Measurements from ENCODE around the gene DNHD1.
A peak's percentile ranks its signal among the peaks of the same experiment; 100 is the strongest.

The DNHD1 gene

DNA sequence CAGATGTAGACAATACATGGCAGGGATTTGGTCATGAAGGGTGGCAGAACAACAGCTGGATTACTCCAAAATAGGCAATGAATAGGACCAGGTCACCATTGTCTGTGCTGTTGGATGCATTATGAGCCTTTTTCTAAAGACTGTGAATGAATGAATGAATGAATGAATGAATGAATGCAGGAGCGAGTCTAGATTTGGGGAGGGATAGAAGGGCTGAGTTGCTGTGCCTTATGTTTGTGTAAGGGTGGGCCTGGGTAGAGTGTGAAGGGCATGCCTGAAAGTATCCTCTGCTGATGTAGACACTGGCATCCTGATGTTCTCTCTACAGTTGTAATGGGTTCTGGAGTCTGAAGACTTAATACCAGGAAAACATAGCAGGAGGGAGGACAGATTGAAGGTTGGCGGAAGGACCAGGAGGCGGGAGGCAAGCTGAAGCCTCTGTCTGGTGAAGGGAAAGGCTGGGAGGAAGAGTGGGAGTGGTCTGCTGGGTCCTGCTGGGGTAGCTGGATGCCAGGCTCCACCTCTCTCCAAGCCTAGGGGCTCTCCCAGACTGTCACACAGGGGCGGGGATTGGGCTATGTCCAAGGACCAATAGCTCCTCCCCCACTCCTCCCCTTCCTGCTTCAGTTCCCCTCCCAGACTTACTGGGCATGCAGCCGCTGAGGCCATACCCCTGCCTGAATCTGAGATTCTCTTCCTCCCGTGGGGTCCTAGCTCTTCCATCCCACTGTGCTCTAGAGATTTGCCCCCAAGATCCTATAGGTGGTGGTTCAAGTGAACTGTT, 28.2 kb upstream of the DNHD1 start:
- Histone ChIP-seq H3K4me3 (ENCODE audit: low read length) (no peak overlapping the region), H3K4me1 (ENCODE audit: control insufficient read depth, insufficient read depth, low read length) (peaks cover 2% of the 10 kb centered on the region; the same call in 1 of the 2 replicates), H3K36me3 (ENCODE audit: control insufficient read depth, insufficient read depth, low read length) (no peaks in the 10 kb centered on the region), H3K27me3 (ENCODE audit: control insufficient read depth, insufficient read depth, low read length) (no peaks in the 10 kb centered on the region), H3K9me3 (ENCODE audit: control insufficient read depth, insufficient read depth, low read length) (no peaks in the 10 kb centered on the region), H3K27ac (ENCODE audit: low read length) (no peak overlapping the region)
- no CpG with 5 or more reads among the region's 6 CpGs for WGBS (ENCODE audit: insufficient coverage, insufficient read length)
- peak; percentile 99 for DNase-seq (ENCODE audit: low read depth, low spot score)

DNA sequence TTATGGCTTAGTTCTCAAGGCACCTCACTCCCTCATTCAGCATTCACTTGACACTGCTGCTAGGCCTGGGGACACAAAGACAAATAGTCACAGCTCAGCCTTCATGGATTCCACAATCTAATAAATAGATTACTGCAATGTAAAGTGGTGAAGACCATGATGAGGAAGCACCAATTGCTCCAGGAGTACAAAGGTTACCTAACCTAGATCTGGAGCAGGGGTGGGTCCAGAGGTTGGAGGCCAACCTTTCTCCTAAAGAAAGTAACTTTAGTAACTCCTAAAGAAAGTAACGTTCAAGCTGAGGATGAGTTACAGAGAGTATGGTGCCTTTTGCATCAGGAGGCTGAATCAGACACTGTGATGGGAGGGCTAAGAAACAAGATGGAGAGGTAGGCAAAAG, 27.5 kb upstream of the DNHD1 start:
- Histone ChIP-seq H3K9me3 (ENCODE audit: control insufficient read depth, insufficient read depth, low read length) (no peaks in the 10 kb centered on the region), H3K27ac (ENCODE audit: low read length) (no peak overlapping the region), H3K4me3 (ENCODE audit: low read length) (no peak overlapping the region), H3K36me3 (ENCODE audit: control insufficient read depth, insufficient read depth, low read length) (no peaks in the 10 kb centered on the region), H3K27me3 (ENCODE audit: control insufficient read depth, insufficient read depth, low read length) (no peaks in the 10 kb centered on the region), H3K4me1 (ENCODE audit: control insufficient read depth, insufficient read depth, low read length) (peaks cover 2% of the 10 kb centered on the region; the same call in 1 of the 2 replicates)
- DNase-seq (ENCODE audit: low read depth, low spot score), result no peak
- WGBS (ENCODE audit: insufficient coverage, insufficient read length), result no CpG with 5 or more reads among the region's 1 CpG

DNA sequence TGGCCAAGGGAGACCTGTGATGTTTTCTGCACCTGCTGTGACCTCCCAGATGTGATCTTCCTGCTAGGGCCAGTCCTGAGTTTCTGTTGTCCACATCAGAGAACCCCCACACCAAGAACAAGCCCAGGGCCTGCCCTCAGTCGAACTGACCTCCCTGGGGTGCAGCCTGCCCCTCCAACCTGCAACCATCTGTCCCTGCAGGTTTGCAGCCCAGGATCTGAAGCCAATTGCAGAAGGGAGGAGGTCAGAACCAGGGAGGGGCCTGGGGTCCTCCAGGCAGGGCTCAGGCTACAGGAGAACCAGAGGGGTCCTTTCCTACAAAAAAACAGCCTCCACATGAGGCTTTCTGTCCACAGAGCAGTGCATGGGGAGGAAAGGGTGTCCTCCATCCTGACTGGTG, 24.1 kb upstream of the DNHD1 start:
- H3K9me3 ChIP-seq (ENCODE audit: control insufficient read depth, insufficient read depth, low read length), result no peaks in the 10 kb centered on the region
- DNase-seq (ENCODE audit: low read depth, low spot score), result no peak
- H3K4me1 ChIP-seq (ENCODE audit: control insufficient read depth, insufficient read depth, low read length), result peaks cover 2% of the 10 kb centered on the region; the same call in 1 of the 2 replicates
- WGBS (ENCODE audit: insufficient coverage, insufficient read length), result no CpG with 5 or more reads among the region's 1 CpG
- H3K36me3 ChIP-seq (ENCODE audit: control insufficient read depth, insufficient read depth, low read length), result peaks cover 6% of the 10 kb centered on the region; the same call in 1 of the 2 replicates
- no peak overlapping the region for H3K27ac ChIP-seq (ENCODE audit: low read length)
- no peaks in the 10 kb centered on the region for H3K27me3 ChIP-seq (ENCODE audit: control insufficient read depth, insufficient read depth, low read length)
- H3K4me3 ChIP-seq (ENCODE audit: low read length), result no peak overlapping the region

DNA sequence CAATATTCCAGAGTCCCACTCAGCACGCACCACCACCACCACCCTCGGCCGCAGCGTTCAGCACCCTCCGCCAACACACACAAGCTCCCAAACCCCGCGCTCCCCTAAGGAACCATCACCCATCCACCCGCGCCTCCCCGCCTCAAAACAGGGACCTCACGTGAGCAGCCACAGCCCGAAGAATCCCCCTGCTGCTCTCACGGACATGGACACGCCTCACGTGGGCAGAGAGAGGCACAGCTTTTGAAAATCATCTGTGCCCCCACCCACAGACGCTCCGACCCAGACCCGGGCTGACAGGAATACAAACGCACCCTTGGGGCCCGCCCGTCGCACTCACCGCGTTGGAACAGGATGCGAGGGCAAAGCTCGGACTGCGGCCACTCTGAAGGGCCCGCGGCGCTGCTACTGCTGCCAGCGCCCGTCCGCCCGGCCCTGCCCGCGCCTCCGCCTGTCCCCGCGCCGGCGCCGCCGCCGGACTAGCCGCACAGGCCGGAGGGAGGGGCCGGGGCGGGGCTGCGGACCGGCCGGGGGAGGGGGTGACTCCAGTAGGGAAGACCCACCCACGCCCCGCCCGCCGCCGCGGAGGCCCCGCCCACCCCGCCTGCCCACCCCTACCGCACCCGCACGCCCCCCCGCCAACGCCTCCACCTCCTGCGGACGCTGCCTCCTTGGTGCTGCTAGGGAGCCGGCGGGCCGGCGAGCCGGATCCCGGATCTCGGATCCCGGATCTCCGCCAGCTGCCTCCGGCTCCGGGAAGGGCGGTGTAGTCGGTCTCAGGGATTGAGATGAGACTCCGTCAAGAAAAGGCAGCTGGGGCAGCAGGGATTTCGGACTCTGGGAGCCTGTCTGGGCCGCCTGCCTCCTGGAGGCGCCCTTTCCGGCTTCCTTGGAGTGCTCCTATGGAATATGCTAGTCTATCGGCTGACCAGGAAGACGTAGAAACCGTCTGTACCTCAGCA, 23.3 kb upstream of the DNHD1 start, which contains the start of gene TRIM3:
TRIM3 (minus strand) TSS at position 491 of the 962 bp plus-strand sequence. CDS start 8,246 bp downstream, outside the sequence.
- Histone ChIP-seq H3K4me3 (ENCODE audit: low read length) (peak within 1 kb of the TSS; percentile 68; the same call in 1 of the 2 replicates), H3K27me3 (ENCODE audit: control insufficient read depth, insufficient read depth, low read length) (no peaks in the 10 kb centered on the region), H3K9me3 (ENCODE audit: control insufficient read depth, insufficient read depth, low read length) (no peaks in the 10 kb centered on the region), H3K27ac (ENCODE audit: low read length) (no peak within 1 kb of the TSS), H3K4me1 (ENCODE audit: control insufficient read depth, insufficient read depth, low read length) (peaks cover 1% of the 10 kb centered on the region; the same call in 1 of the 2 replicates), H3K36me3 (ENCODE audit: control insufficient read depth, insufficient read depth, low read length) (peaks cover 14% of the 10 kb centered on the region; the same call in 1 of the 2 replicates)
- no CpG with 5 or more reads among the region's 87 CpGs for WGBS (ENCODE audit: insufficient coverage, insufficient read length)
- peak; percentile 58 for DNase-seq (ENCODE audit: low read depth, low spot score)

DNA sequence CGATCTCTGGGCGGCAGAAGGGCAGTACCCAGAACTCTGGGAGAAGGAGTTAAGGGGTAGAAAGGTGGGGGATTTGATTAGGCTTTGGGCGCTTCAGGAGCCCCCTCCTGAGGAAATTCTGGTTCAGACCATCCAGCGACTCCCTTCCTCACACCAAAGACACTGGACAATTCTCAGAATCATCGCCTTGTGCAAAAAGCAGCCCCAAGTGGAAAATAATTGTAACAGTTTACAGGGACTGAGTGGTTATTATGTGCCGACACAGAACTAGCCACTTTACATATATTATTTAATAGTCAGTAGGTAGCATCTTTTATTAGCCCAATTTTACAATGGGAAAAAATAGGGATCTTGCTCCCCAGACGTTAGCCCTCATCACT, 22.7 kb upstream of the DNHD1 start:
- WGBS (ENCODE audit: insufficient coverage, insufficient read length), result no CpG with 5 or more reads among the region's 7 CpGs

DNA sequence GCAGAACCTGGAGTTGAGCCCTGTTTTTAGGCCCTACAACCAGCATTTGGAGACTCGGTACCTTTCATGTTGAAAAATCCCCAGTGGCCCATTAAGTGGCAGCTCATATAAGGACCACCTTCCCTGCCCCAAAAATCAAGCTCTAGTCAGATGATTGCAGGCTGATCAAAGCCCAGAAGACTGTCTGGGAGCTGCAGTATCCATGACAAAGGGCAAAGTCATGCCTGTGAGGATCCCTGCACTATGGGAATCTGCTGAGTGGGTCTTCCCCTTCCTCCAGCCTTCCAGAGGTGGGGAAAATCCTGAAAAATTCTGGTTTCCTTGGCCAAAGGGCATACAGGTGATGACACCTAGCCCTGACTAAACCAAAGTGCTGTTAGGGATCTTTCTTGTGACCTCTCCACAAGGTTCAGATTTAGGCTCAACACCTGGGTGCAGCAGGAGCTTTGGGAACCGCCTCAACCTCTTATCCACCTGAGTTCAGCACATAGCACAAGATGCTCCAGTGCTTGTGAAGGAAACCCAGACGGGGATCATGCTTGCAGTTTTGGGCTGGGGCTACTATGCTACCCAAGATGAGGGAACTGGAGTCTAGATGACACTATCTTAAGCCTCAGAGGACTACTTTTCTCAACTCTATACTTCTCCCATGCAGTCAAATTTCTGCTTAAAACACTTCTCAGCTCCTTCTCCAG, 22.1 kb upstream of the DNHD1 start:
- Histone ChIP-seq H3K9me3 (ENCODE audit: control insufficient read depth, insufficient read depth, low read length) (no peaks in the 10 kb centered on the region), H3K27ac (ENCODE audit: low read length) (no peak overlapping the region), H3K27me3 (ENCODE audit: control insufficient read depth, insufficient read depth, low read length) (no peaks in the 10 kb centered on the region), H3K4me3 (ENCODE audit: low read length) (no peak overlapping the region), H3K36me3 (ENCODE audit: control insufficient read depth, insufficient read depth, low read length) (peaks cover 14% of the 10 kb centered on the region; the same call in 1 of the 2 replicates), H3K4me1 (ENCODE audit: control insufficient read depth, insufficient read depth, low read length) (no peaks in the 10 kb centered on the region)
- no CpG with 5 or more reads among the region's 3 CpGs for WGBS (ENCODE audit: insufficient coverage, insufficient read length)
- no peak for DNase-seq (ENCODE audit: low read depth, low spot score)

More for the DNA sequence above, 22.7 kb upstream of the DNHD1 start:
- Histone ChIP-seq H3K27ac (ENCODE audit: low read length) (no peak overlapping the region), H3K4me1 (ENCODE audit: control insufficient read depth, insufficient read depth, low read length) (no peaks in the 10 kb centered on the region; the same call in 1 of the 2 replicates), H3K4me3 (ENCODE audit: low read length) (peak overlapping the region; percentile 52; the same call in 1 of the 2 replicates), H3K9me3 (ENCODE audit: control insufficient read depth, insufficient read depth, low read length) (no peaks in the 10 kb centered on the region), H3K36me3 (ENCODE audit: control insufficient read depth, insufficient read depth, low read length) (peaks cover 14% of the 10 kb centered on the region; the same call in 1 of the 2 replicates), H3K27me3 (ENCODE audit: control insufficient read depth, insufficient read depth, low read length) (no peaks in the 10 kb centered on the region)
- DNase-seq (ENCODE audit: low read depth, low spot score), result no peak

DNA sequence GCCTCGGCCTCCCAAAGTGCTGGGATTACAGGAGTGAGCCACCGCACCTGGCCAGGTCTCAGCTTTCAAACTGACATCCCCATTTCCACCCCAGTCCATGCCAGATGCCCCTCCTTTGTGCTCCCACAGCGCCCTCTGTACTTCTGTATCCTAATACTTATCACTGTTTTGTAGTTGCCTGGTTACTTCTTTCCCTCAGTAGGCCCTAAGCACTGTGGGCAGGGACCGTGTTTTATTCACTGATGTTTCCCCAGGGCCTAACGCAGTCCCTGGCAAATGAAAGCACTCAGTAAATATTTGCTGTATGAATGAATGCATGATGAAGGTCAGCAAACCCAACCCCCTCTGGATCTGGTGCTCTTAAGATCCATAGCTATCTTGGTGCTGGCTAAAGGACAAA, 21.1 kb upstream of the DNHD1 start:
- WGBS (ENCODE audit: insufficient coverage, insufficient read length), result no CpG with 5 or more reads among the region's 5 CpGs
- no peaks in the 10 kb centered on the region for H3K4me1 ChIP-seq (ENCODE audit: control insufficient read depth, insufficient read depth, low read length)
- H3K27ac ChIP-seq (ENCODE audit: low read length), result no peak overlapping the region

DNA sequence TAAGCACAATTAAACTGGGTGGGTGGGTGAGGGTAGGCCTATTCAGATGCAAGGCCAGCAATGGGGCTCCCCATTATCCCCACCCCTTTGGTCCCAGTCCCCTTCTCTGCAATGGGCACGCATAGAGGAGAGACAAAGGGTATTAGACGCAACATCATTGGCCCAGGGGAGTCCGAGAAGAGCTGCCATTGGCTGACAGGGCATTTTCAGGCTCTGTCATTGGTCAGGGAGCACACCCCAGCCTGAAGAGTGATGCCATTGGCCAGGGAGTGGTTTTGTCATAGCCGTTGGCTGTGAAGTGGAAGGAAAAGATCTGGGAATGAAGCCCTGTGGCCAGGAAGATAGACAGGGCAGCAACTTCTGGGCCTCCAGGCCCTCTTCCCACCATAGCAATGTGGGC, 20.5 kb upstream of the DNHD1 start:
- no peak for DNase-seq (ENCODE audit: low read depth, low spot score)
- no peak overlapping the region for H3K4me3 ChIP-seq (ENCODE audit: low read length)
- H3K27me3 ChIP-seq (ENCODE audit: control insufficient read depth, insufficient read depth, low read length), result no peaks in the 10 kb centered on the region
- peaks cover 14% of the 10 kb centered on the region; the same call in 1 of the 2 replicates for H3K36me3 ChIP-seq (ENCODE audit: control insufficient read depth, insufficient read depth, low read length)
- no CpG with 5 or more reads among the region's 4 CpGs for WGBS (ENCODE audit: insufficient coverage, insufficient read length)
- no peaks in the 10 kb centered on the region for H3K4me1 ChIP-seq (ENCODE audit: control insufficient read depth, insufficient read depth, low read length)
- H3K27ac ChIP-seq (ENCODE audit: low read length), result no peak overlapping the region
- H3K9me3 ChIP-seq (ENCODE audit: control insufficient read depth, insufficient read depth, low read length), result no peaks in the 10 kb centered on the region

More for the DNA sequence above, 21.1 kb upstream of the DNHD1 start:
- DNase-seq (ENCODE audit: low read depth, low spot score), result no peak
- Histone ChIP-seq H3K9me3 (ENCODE audit: control insufficient read depth, insufficient read depth, low read length) (no peaks in the 10 kb centered on the region), H3K36me3 (ENCODE audit: control insufficient read depth, insufficient read depth, low read length) (peaks cover 14% of the 10 kb centered on the region; the same call in 1 of the 2 replicates), H3K4me3 (ENCODE audit: low read length) (no peak overlapping the region), H3K27me3 (ENCODE audit: control insufficient read depth, insufficient read depth, low read length) (no peaks in the 10 kb centered on the region)

DNA sequence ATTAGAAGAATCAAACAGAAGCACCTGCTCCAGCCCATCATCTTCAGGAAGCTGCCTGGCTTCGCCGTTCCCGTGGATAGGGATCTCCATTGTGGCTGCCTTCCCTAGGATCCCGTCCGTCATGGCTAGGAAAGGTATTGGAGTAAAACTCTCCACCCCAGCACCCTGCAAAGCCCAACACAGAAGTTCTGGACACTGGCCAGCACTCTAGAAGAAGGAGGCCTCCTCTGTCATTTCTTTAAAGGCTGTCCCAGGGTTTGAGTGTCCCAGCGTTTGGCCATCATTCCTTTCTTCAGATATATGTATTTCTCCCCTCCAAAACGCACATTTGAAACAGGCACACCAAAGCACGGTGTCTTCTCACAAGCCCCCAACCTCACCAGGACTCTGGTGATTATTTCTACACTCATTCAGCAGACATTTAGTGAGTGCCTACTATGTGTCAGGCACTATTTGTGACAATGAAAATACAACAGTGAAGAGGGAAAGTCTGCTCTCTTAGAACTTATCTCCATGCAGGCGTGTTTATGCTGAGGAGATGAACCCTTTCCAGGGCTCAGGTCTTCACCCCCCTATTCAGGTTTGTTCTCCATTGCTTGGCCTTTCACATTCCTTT, 16.7 kb upstream of the DNHD1 start:
- Histone ChIP-seq H3K36me3 (ENCODE audit: control insufficient read depth, insufficient read depth, low read length) (peaks cover 22% of the 10 kb centered on the region; the same call in 1 of the 2 replicates), H3K9me3 (ENCODE audit: control insufficient read depth, insufficient read depth, low read length) (no peaks in the 10 kb centered on the region), H3K27me3 (ENCODE audit: control insufficient read depth, insufficient read depth, low read length) (no peaks in the 10 kb centered on the region), H3K4me3 (ENCODE audit: low read length) (peak overlapping the region; percentile 60; the same call in 1 of the 2 replicates), H3K27ac (ENCODE audit: low read length) (no peak overlapping the region), H3K4me1 (ENCODE audit: control insufficient read depth, insufficient read depth, low read length) (no peaks in the 10 kb centered on the region)
- no CpG with 5 or more reads among the region's 9 CpGs for WGBS (ENCODE audit: insufficient coverage, insufficient read length)
- no peak for DNase-seq (ENCODE audit: low read depth, low spot score)

Measured in iPS DF 6.9 (cell line).